Activated CD4-positive, alpha-beta T cell treated with anti-CD3 and anti-CD28 coated beads, Interleukin-2, amount 50 U/mL, for 4 hours (primary cell): ENCODE measurements around the gene HLA-DPA1.
A peak's percentile ranks its signal among the peaks of the same experiment; 100 is the strongest.
"Not testable (repeated sequence)": the region's sequence is repeated elsewhere in the genome, so short reads cannot be mapped to it uniquely, and the experiment has no call there.

ENCODE experiments used
- DNase-seq, 2 experiments: peaks; one replicate each; pipeline ENCODE4 v3.0.0-alpha.2; 2020

The HLA-DPA1 gene

GRCh38 chr6:33073431-33073871, at the start of gene HLA-DPA1:
HLA-DPA1 (minus strand) TSS chr6:33073649.
- DNase-seq: no peak

GRCh38 chr6:33123181-33123580, 49.7 kb upstream of the HLA-DPA1 start:
- DNase-seq: no peak

DNA sequence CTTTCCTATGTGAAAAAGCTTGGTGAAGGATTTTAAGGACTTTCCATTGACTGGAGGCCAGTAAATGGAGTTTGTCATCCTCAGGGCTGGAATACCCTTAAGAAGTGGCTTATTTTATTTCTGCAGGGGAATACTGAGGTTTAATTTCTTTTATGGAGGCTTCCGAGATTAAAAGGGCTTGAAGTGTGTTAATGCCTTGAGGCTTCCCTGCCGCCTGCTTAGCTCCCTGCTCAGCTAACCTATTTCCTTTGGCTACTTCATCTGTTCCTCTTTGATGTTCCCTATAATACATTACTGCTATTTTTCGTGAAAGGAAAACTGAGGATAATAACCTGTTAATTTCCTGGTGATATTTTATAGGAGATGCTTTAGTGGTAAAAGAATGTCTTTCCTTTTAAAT, 46.6 kb upstream of the HLA-DPA1 start:
- DNase-seq: no peak

DNA sequence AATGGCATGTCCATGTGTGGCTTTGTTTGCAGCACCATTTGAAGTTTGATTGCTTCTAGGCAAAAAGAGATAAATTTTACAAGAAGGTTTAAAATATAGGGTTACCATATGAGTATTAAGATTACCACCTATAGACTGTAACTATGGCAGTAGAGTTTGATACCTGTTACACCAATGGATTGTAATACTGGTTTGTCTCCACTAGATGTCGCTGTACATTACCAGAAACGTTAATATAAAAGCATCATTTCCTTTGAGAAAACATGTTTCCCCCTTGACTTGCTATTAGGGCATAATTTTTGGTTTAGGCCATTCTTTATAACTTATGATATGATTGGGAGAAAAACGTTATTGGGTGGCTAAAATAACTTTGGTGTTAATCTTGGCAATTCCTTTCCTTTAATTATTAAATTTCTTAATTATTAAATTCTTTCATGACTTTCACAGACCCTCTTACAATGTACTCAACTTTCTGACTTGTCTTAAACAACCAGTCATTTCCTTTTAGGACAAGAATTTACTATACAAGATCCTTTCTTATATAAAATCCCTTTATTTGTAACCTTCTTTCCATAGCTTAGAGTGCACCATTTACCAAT, 45.2 kb upstream of the HLA-DPA1 start:
- DNase-seq: no peak

DNA sequence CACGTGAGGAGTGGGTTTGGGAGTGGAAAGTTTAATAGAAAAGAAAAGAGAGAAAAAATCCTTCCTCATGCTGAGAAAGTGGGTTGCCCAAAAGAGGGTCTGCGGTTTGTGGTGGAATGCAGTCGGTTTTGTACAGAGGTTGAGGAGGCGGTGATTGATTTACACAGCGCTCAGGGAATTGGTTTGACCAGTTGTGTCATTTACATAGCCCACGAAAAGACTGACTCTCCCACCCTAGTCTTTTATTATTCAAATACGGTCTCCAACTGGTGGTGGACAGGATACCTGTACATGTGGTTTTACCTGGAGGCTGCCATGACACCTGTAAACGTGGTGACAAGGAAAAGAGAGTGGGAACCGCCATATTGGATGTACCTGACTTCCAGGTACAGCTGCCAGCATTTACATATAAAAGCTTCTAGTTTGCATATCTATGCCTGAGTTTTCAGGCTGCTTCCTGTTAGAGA, 44.4 kb upstream of the HLA-DPA1 start:
- DNase-seq: no peak

- DNase-seq: no peak
Measured at GRCh38 chr6:33116841-33117711, 43.6 kb upstream of the HLA-DPA1 start.

DNA sequence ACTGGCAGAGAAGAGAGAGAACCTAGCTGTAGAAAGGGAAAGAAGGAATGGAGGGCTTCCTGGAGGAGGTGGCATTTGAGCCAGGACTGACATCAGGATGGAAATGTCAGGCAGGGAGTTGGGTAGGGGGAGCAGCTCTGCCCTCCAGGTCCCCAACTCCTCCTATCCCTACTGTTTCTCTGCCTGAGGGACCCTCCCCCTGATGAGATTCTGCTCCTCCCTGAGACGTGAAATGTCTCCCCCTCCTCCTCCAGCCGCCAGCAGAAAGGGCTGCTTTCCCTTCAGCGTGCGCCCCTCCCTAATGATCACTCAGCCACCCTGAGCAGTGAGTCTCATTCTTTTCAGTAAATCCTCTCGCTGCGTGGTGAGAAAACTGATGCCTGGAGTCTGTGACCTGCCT, 43.0 kb upstream of the HLA-DPA1 start:
- DNase-seq: no peak

DNA sequence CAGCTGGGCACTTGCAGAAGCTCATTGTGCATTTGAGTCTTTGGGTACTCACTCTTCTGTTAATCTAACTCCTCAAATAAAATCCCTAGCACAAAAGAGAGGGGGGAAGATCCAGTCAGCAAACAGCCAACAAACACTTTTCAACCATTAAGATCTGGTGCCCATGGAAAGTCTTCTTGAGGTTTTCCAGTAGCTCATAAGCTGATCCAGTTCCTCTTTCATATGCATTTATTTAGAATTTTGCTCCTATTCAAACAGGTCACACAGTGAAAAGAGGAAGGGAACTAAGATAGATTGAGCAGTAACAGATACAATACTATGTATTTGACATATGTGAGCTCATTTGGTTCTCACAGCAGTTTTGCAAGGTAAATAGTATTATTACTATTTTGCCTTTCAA, 41.0 kb upstream of the HLA-DPA1 start:
- no peak for DNase-seq

DNA sequence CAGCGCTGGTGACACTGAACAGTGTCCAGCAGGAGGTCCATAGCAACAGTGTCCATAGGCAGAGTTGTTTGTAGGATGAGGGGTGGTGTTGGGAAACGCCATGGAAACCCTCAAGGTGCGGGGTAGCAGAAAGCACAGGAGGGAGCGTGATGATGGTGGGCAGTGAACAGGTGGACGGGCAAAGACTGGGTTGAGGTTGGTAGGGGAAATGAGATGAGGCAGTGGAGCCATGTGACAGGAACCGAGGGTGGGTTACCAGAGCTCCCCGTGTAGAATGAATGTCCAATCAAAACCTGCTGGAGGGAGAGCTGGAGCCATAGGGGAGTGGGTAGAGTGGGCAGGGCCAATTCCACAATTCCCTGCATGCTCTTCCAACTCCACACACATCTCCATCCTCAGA, 40.3 kb upstream of the HLA-DPA1 start:
- no peak for DNase-seq

DNA sequence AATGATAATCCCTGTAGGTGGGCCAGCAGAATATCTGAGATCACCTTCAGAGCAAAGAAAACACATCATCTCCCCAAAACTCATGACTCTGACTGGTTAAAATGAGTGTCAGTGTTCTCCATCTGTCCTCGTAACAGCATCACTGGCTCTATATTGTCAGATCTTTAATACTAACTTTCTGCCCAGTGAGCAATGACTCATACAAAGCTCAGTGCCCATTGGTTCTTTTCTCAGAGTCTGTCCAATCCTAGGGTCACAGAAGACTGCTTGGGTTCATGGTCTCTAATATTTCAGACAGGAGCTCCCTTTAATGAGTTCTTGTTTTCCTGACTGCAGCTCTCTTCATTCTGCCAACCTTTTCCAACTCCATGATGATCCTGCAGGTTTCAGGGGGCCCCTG, 38.7 kb upstream of the HLA-DPA1 start:
- DNase-seq: no peak

DNA sequence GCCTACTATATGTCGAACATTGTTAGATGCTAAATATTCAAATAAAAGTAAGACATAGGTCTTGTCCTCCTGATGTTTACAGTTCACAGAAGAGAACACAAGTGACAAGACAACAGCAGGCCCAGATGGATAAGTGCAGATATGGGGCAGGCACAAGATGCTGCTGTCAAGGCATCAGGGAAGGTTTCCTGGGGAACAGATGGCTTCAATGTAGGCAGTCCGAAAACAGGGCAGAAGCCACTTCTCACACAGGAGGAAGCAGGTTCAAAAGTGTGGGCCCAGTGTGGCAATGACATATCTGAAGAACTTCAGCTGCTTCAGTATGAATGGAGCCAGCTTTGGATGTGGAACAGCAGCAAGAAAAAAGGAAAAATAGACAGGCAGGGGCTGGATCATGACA, 34.9 kb upstream of the HLA-DPA1 start:
- DNase-seq: no peak

DNA sequence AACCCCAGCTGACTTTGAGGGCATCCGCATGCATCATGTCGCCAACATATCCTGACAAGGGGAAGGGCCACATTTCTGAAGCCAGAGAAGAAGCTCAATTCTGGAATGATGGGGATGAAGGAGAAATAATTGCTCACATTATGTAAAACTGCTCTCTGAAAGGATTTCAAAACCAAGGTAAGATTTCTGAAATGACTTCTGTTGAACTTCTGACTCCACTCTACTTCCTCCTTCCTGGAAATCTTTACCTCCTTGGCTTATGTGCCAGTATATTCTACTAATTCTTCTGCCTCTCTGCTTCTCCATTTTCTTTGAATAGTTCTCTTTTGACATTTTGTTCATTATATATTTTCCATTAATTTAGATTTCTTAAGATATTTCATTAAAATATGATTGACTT, 34.2 kb upstream of the HLA-DPA1 start:
- no peak for DNase-seq

DNA sequence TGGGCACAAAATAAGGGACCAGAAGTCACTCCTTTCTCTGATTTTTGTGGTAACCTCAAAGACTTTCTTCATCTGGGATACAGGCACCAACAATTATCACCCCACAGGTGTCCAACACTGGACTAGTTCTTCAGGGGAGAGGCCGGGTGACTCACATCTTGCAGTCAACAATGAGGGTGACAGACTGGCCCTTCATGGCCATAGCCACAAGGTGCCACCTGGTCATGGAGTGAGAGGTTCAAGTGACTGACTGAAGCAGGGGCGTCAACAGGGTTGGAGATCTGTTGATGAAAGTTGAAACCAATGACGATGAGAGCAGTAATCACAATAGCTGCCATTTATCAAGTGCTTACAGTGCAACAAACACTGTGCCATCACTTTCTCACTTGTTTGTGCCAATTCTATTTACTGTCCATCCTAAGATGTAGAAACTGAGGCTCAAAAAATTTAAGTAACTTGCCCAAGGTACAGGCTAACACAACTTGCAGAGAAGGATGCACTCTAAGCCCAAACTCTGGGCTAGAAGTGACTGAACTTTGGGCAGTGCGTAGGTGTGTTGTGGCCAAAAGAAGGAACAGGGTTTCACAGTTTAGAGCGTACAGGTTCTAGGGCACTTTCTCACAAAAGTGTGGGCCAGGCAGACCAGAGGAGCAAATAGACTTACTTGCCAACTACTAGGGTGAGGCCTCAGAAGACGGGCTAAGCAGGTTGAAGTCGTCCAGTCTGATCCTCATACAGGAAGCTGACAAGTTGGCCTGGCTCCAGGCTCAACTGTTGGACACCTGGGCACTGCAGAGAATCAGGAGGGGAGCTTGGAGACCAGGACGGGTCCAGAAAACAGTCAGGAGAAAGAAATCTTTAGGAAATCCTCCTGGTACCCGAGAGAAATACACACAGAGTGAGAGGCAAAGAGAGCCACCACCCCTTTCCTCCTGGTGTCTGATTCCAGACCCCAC, 32.7 kb upstream of the HLA-DPA1 start:
- no peak for DNase-seq

DNA sequence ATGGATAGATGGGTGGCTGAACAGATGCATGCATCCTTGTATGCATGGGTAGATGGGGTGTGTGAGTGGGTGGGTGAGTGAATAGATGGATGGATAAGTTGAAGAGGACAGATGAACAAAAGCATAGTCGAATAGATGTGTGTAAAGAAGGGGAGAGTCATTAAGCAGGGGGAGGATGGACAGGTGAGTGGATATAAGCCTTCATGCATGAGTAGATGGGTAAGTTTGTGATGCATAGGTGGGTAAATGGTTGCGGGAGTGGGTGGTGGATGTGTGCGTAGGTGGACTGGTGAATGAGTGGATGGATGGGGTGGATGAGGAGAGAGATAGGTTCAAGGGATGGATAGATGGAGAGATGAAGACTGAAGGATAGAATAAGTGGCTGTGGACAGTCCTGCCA, 31.9 kb upstream of the HLA-DPA1 start:
- no peak for DNase-seq

- no peak for DNase-seq
Measured at GRCh38 chr6:33104887-33105286, 31.4 kb upstream of the HLA-DPA1 start.

DNA sequence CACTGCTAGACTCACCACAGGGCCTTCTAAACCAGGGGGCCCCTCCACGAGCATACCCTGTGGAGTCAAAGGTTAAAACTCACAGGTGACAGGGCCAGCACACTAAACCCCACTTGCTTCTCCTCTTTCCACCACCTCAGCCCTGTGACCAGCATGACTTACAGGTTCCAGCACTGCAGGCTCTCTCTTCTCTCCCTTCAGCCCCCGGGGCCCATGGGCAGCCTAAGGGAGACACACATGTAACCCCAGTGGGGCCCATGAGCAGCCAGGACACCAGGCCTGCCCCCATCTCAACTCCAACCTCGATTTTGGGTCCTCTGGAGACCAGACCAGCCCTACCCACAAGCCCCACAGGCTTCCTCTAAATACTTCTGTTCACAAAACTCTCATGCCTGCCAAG, 30.3 kb upstream of the HLA-DPA1 start:
- no peak for DNase-seq

- DNase-seq: not testable (repeated sequence)
Measured at GRCh38 chr6:33101121-33101737, 27.8 kb upstream of the HLA-DPA1 start.

GRCh38 chr6:33095681-33096080, 22.2 kb upstream of the HLA-DPA1 start:
- no peak for DNase-seq

DNA sequence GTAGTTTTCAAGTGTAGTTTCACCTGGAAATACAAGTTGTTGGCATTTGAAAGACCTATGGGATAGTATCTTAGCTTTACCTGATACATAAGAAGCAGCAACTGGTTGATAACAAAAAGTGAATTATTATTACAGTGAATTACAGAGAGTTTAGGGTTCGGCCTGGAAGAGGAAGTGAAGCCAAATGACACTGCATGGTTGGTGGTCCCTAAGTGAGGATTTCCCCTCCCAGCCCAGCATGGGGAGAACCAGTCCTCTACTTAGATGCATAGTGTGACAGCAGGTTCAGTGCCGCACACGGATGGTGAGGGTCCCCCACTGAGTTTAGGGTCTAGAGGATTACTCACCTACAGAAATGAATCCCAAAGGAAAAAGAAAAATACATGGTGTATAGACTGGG, 20.4 kb upstream of the HLA-DPA1 start:
- DNase-seq: no peak

DNA sequence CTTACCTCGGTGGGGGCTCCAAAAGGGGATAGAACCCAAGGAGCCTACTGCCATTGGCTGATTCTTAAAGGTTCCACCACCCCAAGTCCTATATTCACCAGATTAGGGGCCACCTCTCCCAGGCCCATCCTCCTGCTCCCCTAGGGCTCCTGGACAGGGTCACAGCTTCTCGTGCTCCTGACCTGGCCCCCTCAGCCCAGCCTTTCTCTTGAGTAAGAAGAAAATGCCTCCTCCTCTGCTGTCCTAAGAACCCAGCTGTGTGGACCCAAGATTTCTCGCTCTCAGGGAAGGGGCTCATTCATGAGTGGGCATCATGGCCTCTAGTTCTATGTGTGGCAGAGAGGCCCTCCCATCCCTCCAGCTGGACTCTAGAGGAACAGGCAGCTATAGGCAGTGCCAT, 18.9 kb upstream of the HLA-DPA1 start:
- DNase-seq: no peak

DNA sequence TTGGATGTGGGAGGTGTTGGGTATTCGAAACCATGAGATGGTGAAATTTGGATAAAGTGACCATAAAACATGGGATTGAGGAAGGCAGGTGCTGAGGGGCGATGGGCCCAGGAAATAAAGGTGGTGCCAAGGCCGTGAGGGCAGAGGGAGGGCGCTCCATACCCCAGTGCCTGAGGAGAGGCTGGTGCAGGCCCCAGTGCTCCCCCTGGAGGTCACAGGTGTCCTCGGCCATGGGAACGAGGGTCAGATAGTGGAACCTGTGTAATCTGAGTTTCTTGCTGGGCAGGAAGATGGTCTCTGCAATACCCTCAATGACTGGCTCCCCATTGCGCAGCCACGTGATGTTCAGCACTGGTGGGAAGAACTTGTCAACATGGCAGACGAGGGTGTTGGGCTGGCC, 18.5 kb upstream of the HLA-DPA1 start:
- peak; percentile 54 to 57 for DNase-seq

DNA sequence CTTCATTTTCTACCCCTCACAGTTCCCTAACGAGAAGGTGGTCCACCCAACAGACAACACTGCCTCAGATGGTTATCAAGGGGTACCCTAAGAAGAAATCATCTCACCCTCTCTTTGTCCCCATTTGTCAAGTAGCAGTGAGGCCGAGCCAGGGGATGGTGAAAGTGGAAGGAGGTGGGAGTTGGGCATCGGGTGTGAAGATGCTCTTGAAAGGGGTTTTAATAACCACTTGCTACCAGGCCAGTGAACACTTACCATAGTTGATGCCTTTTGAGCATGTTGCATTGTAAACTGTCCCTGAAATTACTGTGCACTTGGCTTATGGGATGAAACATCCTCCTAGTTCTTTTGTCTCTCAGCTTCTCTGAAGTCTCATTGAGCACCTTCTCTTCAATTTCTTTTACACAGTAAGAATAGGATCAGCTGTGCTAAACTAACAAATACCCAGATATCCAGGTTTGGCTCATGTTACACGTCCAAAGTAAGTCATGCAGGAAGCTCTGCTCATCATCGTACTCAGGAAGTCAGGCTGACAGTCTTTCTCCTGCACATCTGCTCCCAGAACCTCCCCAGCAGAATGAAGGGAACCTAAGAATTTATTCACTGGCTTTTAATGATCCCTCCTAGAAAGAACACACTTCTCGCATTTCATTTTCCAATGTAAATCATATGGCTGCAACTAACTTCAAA, 15.6 kb upstream of the HLA-DPA1 start:
- no peak for DNase-seq
